ENCODE results near the gene ANKFY1. TPM values are rescaled to one million over a fixed set of nuclear protein-coding genes. Genes with fewer than 3 reads are reported as not detected.

The ANKFY1 gene
- total and polyA plus RNA-seq, 9 of the 15 experiments (the other 6 are each of a cell fraction or from before 2014, with no cell fraction given): 4.3 to 25.6 (median 12.2) TPM

DNA sequence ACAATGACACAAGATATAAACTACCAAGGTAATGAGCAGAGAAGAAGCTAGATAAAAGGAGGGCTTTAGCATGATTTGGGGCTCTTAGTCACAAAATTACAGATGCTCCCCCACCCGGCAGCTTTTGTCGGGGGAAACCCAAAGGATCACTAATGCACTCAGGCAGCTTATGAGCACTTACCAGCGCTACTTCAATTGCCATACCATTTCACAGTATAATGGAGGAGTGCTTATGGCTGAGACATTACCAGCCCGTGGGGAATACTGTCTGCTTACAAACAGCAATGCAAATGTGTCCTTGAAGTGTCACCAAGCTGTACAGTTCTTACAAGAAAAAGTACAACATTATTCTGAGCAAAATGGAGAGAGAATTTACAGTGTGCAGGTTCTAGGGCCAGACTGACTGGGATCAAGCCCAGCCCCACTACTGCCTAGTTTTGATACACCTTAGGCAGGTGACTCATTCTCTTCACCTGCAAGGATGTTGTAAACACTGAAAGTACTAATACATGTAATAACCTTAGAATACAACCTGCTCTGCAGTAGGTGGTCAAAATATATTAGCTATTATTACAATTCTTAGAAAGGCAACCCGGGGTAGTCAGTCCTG is 16.3 kb downstream of the ANKFY1 start (continued):
- TF ChIP-seq, protein P1, sequence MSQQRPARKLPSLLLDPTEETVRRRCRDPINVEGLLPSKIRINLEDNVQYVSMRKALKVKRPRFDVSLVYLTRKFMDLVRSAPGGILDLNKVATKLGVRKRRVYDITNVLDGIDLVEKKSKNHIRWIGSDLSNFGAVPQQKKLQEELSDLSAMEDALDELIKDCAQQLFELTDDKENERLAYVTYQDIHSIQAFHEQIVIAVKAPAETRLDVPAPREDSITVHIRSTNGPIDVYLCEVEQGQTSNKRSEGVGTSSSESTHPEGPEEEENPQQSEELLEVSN (IDR thresholded peaks at IDR 0.05; ENCODE audit: borderline replicate concordance in 1 of 2, extremely low read depth in 1 of 2, insufficient read depth in 1 of 2, insufficient read length in 1 of 2, low read depth in 1 of 2, low read length in 1 of 2, poor library complexity in 1 of 2, severe bottlenecking in 1 of 2): no peak

DNA sequence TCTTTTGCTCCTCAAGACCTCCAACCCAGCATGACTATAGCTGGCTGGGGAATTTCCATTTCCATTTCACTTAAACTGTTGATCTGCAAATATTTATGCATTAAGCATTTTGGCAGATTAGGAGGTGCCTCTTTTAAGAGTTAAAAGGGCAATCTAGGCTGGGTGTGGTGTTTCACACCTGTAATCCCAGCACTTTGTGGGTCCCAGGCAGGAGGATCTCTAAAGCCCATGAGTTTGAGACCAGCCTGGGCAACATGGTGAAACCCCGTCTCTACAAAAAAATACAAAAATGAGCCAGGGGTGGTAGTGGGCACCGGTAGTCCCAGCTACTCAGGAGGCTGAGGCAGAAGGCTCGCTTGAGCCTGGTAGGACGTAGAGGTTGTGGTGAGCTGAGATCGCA is 17.1 kb downstream of the ANKFY1 start:
- FAIRE-seq (no peak), DNase-seq (ENCODE audit: extremely low read depth in 1 of 4, low spot score in 3 of 4) (no peak), ATAC-seq (no peak)
- H3K4me1 ChIP-seq (replicated peaks in 1 of 2; ENCODE audit: control insufficient read depth in 2 of 2, insufficient read depth in 2 of 2, low read length in 2 of 2): peaks cover 8 to 37% of the 10 kb centered on the region in 2 experiments; a peak in 4 of 5 replicates
- in situ Hi-C loops (cut with MboI) (no loop called here), intact Hi-C loops (cut with micrococcal nuclease) (no loop called here)
- H3K4me2 ChIP-seq (ENCODE audit: insufficient read depth, low read length): no peak overlapping the region
- 78% methylated on average over 1 of the region's 5 CpGs for WGBS (ENCODE audit: insufficient coverage, low coverage, missing lambda C conversion rate)
- H3K27me3 ChIP-seq (ENCODE audit: control insufficient read depth in 2 of 2, insufficient read depth in 2 of 2, low read length in 2 of 2): no peaks in the 10 kb centered on the region
- H3K9me1 ChIP-seq (ENCODE audit: control insufficient read depth, insufficient read depth, low read length): no peaks in the 10 kb centered on the region
- BruUV-seq (replicated peaks): no TSS peak
- peaks cover 6% of the 10 kb centered on the region for H4K20me1 ChIP-seq (replicated peaks; ENCODE audit: control insufficient read depth, insufficient read depth, low read length)
- H3K9ac ChIP-seq (ENCODE audit: insufficient read depth in 1 of 2, low read depth in 2 of 2, low read length in 2 of 2): no peak overlapping the region
- H2AFZ ChIP-seq (ENCODE audit: low read depth, low read length): no peak overlapping the region
- H3K9me3 ChIP-seq (replicated peaks; ENCODE audit: control insufficient read depth, insufficient read depth, low read depth, low read length): no peaks in the 10 kb centered on the region
- POLR2A ChIA-PET: interaction anchor here (1.0 kb wide), 1 partner anchor 18 kb away, joined by 3 read pairs; the partner anchor contains the start of gene ANKFY1
- CTCF ChIA-PET (ENCODE audit: low intra/inter-chr PET ratio): no interaction called here
- no peak overlapping the region for H3K27ac ChIP-seq (ENCODE audit: extremely low read depth, low read depth, low read length)
- H3K4me3 ChIP-seq: no peak overlapping the region
- H3K79me2 ChIP-seq (ENCODE audit: control insufficient read depth, insufficient read depth, low read length): peaks cover 71% of the 10 kb centered on the region
- peaks cover 24% of the 10 kb centered on the region; the same call in 1 of the 3 replicates for H3K36me3 ChIP-seq (ENCODE audit: control insufficient read depth, insufficient read depth, low read length)
- TF ChIP-seq POLR2B (IDR thresholded peaks at IDR 0.05; ENCODE audit: low read depth, partially characterized antibody) (no peak), RUNX1 (IDR thresholded peaks at IDR 0.05; ENCODE audit: low read depth) (no peak), CBX1 (IDR thresholded peaks at IDR 0.05; ENCODE audit: low read depth) (no peak), KAT2B (IDR thresholded peaks at IDR 0.05; ENCODE audit: low read depth, low read length) (no peak), DACH1 (IDR thresholded peaks at IDR 0.05; ENCODE audit: partially characterized antibody) (no peak), CEBPG (CRISPR knock-in tag; IDR thresholded peaks at IDR 0.05) (no peak), CEBPG (tag; conservative IDR thresholded peaks at IDR 0.05 in 1 of 2, IDR thresholded peaks at IDR 0.05 in 1 of 2) (no peak), STAG1 (CRISPR knock-in tag; IDR thresholded peaks at IDR 0.05; ENCODE audit: borderline replicate concordance) (no peak), ZNF239 (CRISPR knock-in tag; IDR thresholded peaks at IDR 0.05) (no peak), MAFF (IDR thresholded peaks at IDR 0.05; ENCODE audit: low read length) (no peak), ZNF644 (tag; IDR thresholded peaks at IDR 0.05; ENCODE audit: low read depth) (no peak), ETV6 (IDR thresholded peaks at IDR 0.05; ENCODE audit: borderline replicate concordance in 1 of 2, low read depth in 2 of 2, low read length in 1 of 2) (no peak), ETV6 (CRISPR knock-in tag; IDR thresholded peaks at IDR 0.05; ENCODE audit: borderline replicate concordance) (no peak)
- TF ChIP-seq, protein P2, sequence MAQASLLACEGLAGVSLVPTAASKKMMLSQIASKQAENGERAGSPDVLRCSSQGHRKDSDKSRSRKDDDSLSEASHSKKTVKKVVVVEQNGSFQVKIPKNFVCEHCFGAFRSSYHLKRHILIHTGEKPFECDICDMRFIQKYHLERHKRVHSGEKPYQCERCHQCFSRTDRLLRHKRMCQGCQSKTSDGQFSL (CRISPR knock-in tag; IDR thresholded peaks at IDR 0.05): no peak
- TF ChIP-seq, protein P2 (tag; IDR thresholded peaks at IDR 0.05): no peak
- TF ChIP-seq, protein P3, sequence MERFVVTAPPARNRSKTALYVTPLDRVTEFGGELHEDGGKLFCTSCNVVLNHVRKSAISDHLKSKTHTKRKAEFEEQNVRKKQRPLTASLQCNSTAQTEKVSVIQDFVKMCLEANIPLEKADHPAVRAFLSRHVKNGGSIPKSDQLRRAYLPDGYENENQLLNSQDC (CRISPR knock-in tag; IDR thresholded peaks at IDR 0.05): no peak

Data from K562 (cell line).